Effector CD4-positive, alpha-beta T cell (primary cell): ENCODE data around the gene RPL26.
"Not testable (repeated sequence)": the region's sequence is repeated elsewhere in the genome, so short reads cannot be mapped to it uniquely, and the experiment has no call there.

Experiments
- DNase-seq: peaks from one replicate; pipeline ENCODE4 v3.0.0-alpha.2; 2020

The RPL26 gene

GRCh38 chr17:8362651-8363332 is 20.2 kb downstream of the RPL26 start:
- DNase-seq, result no peak

GRCh38 chr17:8360751-8361150 is 22.2 kb downstream of the RPL26 start:
- no peak for DNase-seq

- DNase-seq, result no peak
Measured at GRCh38 chr17:8360260-8360659, 22.7 kb downstream of the RPL26 start.

- no peak for DNase-seq
Measured at GRCh38 chr17:8359769-8360168, 23.2 kb downstream of the RPL26 start.

- DNase-seq, result no peak
Measured at GRCh38 chr17:8357910-8358309, 25.1 kb downstream of the RPL26 start.

GRCh38 chr17:8354236-8354635 is 28.8 kb downstream of the RPL26 start:
- no peak for DNase-seq

- DNase-seq, result no peak
Measured at GRCh38 chr17:8353736-8354135, 29.3 kb downstream of the RPL26 start.

GRCh38 chr17:8350339-8350738 is 32.7 kb downstream of the RPL26 start:
- no peak for DNase-seq

- DNase-seq, result not testable (repeated sequence)
Measured at GRCh38 chr17:8347001-8347400, 36.0 kb downstream of the RPL26 start.

GRCh38 chr17:8345951-8346665 is 36.9 kb downstream of the RPL26 start:
- DNase-seq, result no peak

- no peak for DNase-seq
Measured at GRCh38 chr17:8345052-8345690, 37.8 kb downstream of the RPL26 start.

GRCh38 chr17:8341456-8341855 is 41.5 kb downstream of the RPL26 start:
- DNase-seq, result no peak

- no peak for DNase-seq
Measured at GRCh38 chr17:8339540-8339939, 43.5 kb downstream of the RPL26 start, which contains the start of gene ODF4. TSS of gene ODF4 (plus strand) at chr17:8339840. CDS start at chr17:8340052, 212 bp downstream.

GRCh38 chr17:8338753-8339140 is 44.2 kb downstream of the RPL26 start:
- DNase-seq, result no peak

GRCh38 chr17:8337802-8338752 is 44.9 kb downstream of the RPL26 start:
- DNase-seq, result no peak

- DNase-seq, result no peak
Measured at GRCh38 chr17:8333281-8333680, 49.7 kb downstream of the RPL26 start.

GRCh38 chr17:8332688-8333087 is 50.3 kb downstream of the RPL26 start:
- no peak for DNase-seq

GRCh38 chr17:8332128-8332527 is 50.9 kb downstream of the RPL26 start:
- no peak for DNase-seq
